Erythroblast (primary cell): ENCODE results near the gene KBTBD8.

Experiments used
- GATA1 ChIP-seq: IDR thresholded peaks from 2 replicates; pipeline ENCODE4 v1.6.1; 2011; ENCODE audit warnings: low read depth, mild to moderate bottlenecking, control low read depth, low read length, moderate library complexity
- POLR2A ChIP-seq: IDR thresholded peaks from 2 replicates; pipeline ENCODE4 v1.6.1; 2011; ENCODE audit warnings: mild to moderate bottlenecking, low read length

- TF ChIP-seq POLR2A (no peak), GATA1 (no peak)
Observed at GRCh38 chr3:67031986-67032385, 33.9 kb downstream of the KBTBD8 start.
